ENCODE measurements around the gene CNPY1.

DNA sequence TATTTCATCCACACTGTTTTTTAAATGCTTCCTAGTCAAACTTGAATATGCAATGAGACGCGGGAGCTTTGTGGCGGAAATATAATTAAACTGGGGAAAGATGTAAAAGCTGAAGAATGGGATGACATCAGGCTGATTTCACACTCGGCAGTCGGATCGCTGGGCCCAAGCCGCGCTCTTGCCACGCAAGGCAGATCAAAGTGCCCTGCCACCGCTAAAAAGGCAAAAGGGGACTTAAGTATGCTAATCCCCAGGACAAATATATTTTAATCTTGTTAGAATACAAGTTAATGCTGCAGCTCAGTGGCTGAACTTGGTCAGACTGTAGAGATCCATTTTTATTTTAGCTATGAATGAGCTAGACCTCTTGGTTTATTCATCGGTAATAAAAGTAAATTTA is 74.6 kb downstream of the CNPY1 start:
- TF ChIP-seq POLR2AphosphoS5 (IDR thresholded peaks at IDR 0.05; ENCODE audit: low read depth) (no peak), CTCF (IDR thresholded peaks at IDR 0.05; ENCODE audit: insufficient read depth, low read length) (no peak), SPI1 (IDR thresholded peaks at IDR 0.05; ENCODE audit: borderline replicate concordance, low read depth) (no peak), GABPA (IDR thresholded peaks at IDR 0.05; ENCODE audit: low read depth) (no peak)
- TF ChIP-seq, protein P1, sequence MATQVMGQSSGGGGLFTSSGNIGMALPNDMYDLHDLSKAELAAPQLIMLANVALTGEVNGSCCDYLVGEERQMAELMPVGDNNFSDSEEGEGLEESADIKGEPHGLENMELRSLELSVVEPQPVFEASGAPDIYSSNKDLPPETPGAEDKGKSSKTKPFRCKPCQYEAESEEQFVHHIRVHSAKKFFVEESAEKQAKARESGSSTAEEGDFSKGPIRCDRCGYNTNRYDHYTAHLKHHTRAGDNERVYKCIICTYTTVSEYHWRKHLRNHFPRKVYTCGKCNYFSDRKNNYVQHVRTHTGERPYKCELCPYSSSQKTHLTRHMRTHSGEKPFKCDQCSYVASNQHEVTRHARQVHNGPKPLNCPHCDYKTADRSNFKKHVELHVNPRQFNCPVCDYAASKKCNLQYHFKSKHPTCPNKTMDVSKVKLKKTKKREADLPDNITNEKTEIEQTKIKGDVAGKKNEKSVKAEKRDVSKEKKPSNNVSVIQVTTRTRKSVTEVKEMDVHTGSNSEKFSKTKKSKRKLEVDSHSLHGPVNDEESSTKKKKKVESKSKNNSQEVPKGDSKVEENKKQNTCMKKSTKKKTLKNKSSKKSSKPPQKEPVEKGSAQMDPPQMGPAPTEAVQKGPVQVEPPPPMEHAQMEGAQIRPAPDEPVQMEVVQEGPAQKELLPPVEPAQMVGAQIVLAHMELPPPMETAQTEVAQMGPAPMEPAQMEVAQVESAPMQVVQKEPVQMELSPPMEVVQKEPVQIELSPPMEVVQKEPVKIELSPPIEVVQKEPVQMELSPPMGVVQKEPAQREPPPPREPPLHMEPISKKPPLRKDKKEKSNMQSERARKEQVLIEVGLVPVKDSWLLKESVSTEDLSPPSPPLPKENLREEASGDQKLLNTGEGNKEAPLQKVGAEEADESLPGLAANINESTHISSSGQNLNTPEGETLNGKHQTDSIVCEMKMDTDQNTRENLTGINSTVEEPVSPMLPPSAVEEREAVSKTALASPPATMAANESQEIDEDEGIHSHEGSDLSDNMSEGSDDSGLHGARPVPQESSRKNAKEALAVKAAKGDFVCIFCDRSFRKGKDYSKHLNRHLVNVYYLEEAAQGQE (IDR thresholded peaks at IDR 0.05; ENCODE audit: insufficient replicate concordance, low read depth), result no peak
